IMR-90 (cell line): ENCODE data around the gene VPS11. TPM values are rescaled to one million over a fixed set of nuclear protein-coding genes. Genes with fewer than 3 reads are reported as not detected.

ENCODE experiments used
- ATAC-seq: fragments of 200-7000 bp; cut with Tn5 transposase; 2 replicates; pipeline ENCODE4 v1.9.1; 2020; ENCODE audit warnings: low read depth, mild to moderate bottlenecking, moderate library complexity
- BruUV-seq: library from RNA; stranded (reverse); fragments of 400-500 nt; replicated peaks from 2 replicates; lab custom pipeline; 2021; lab: Mats Ljungman, UMichigan
- CTCF ChIA-PET: fragments of 300-600 bp; formaldehyde crosslinking; extraction: SDS; loops from one replicate; lab custom pipeline; 2021; ENCODE audit warnings: antibody characterized with exemption; lab: Yijun Ruan, JAX
- POLR2A ChIA-PET: fragments of 300-600 bp; sonication (Branson Sonifier 250); formaldehyde crosslinking; loops from one replicate; lab custom pipeline; 2022; ENCODE audit warnings: antibody characterized with exemption; ENCODE audit not compliant: unreplicated experiment; lab: Charles Lee
- DNase-seq: peaks from one replicate; pipeline ENCODE4 v3.0.0; 2013
- H2AFZ ChIP-seq: replicated peaks from 2 replicates; pipeline ENCODE3; 2013; ENCODE audit warnings: low read length, mild to moderate bottlenecking; ENCODE audit not compliant: poor library complexity
- H2AK5ac ChIP-seq: 2 replicates; pipeline ENCODE4 v1.6.1; 2013; ENCODE audit warnings: low read depth, low read length, inconsistent platforms
- H2AK9ac ChIP-seq: replicated peaks from 2 replicates; pipeline ENCODE3; 2013; ENCODE audit warnings: mild to moderate bottlenecking, low read depth, low read length, moderate library complexity; ENCODE audit not compliant: poor library complexity
- H2BK120ac ChIP-seq: 2 replicates; pipeline ENCODE4 v1.6.1; 2013; ENCODE audit warnings: low read depth, low read length, inconsistent platforms
- H2BK15ac ChIP-seq: 3 replicates; pipeline ENCODE4 v1.6.1; 2013; ENCODE audit warnings: low read depth, low read length, inconsistent platforms
- H2BK20ac ChIP-seq: 2 replicates; pipeline ENCODE4 v1.6.1; 2013; ENCODE audit warnings: low read depth, mild to moderate bottlenecking, inconsistent platforms, low read length, moderate library complexity
- H2BK5ac ChIP-seq: 2 replicates; pipeline ENCODE4 v1.6.1; 2013; ENCODE audit warnings: mild to moderate bottlenecking, low read depth, low read length, inconsistent platforms; ENCODE audit not compliant: poor library complexity, severe bottlenecking
- H3K14ac ChIP-seq: replicated peaks from 2 replicates; pipeline ENCODE4 v1.6.1; 2013; ENCODE audit warnings: low read depth, low read length, inconsistent platforms
- H3K18ac ChIP-seq: 2 replicates; pipeline ENCODE4 v1.6.1; 2013; ENCODE audit warnings: low read depth, low read length, control low read depth
- H3K23ac ChIP-seq: 2 replicates; pipeline ENCODE4 v1.6.1; 2013; ENCODE audit warnings: low read depth, low read length, inconsistent platforms
- H3K27ac ChIP-seq: 2 replicates; pipeline ENCODE4 v1.5.1; 2013; ENCODE audit warnings: mild to moderate bottlenecking, control low read depth, low read length; ENCODE audit not compliant: insufficient read depth
- H3K27me3 ChIP-seq: 2 replicates; pipeline ENCODE4 v1.6.1; 2013; ENCODE audit warnings: low read length; ENCODE audit not compliant: control insufficient read depth, insufficient read depth
- H3K36me3 ChIP-seq: 2 replicates; pipeline ENCODE4 v1.6.1; 2013; ENCODE audit warnings: low read length, mixed read lengths; ENCODE audit not compliant: control insufficient read depth, insufficient read depth
- H3K4ac ChIP-seq: 2 replicates; pipeline ENCODE4 v1.6.1; 2013; ENCODE audit warnings: low read depth, low read length, inconsistent platforms
- H3K4me1 ChIP-seq: 2 replicates; pipeline ENCODE4 v1.6.1; 2013; ENCODE audit warnings: low read length, mixed read lengths; ENCODE audit not compliant: control insufficient read depth, insufficient read depth
- H3K4me2 ChIP-seq: 2 replicates; pipeline ENCODE4 v1.6.1; 2013; ENCODE audit warnings: low read depth, mild to moderate bottlenecking, control low read depth, low read length, moderate library complexity
- H3K4me3 ChIP-seq: 2 replicates; pipeline ENCODE4 v1.5.1; 2013; ENCODE audit warnings: low read depth, mild to moderate bottlenecking, control low read depth, low read length, moderate library complexity; ENCODE audit not compliant: insufficient read depth
- H3K56ac ChIP-seq: 2 replicates; pipeline ENCODE4 v1.6.1; 2013; ENCODE audit warnings: low read length, inconsistent platforms; ENCODE audit not compliant: insufficient read depth; ENCODE audit errors: extremely low read depth
- H3K79me1 ChIP-seq, 2 experiments: 2 replicates each; pipeline ENCODE4 v1.6.1; 2013; ENCODE audit warnings: low read length in 2 of 2, inconsistent platforms in 1 of 2, low read depth in 1 of 2
- H3K9ac ChIP-seq: 2 replicates; pipeline ENCODE4 v1.6.1; 2013; ENCODE audit warnings: low read depth, low read length, control low read depth
- H3K9me1 ChIP-seq: 2 replicates; pipeline ENCODE4 v1.6.1; 2013; ENCODE audit warnings: low read length, inconsistent platforms; ENCODE audit not compliant: insufficient read depth
- H3K9me3 ChIP-seq: 2 replicates; pipeline ENCODE4 v1.6.1; 2013; ENCODE audit warnings: low read length; ENCODE audit not compliant: control insufficient read depth, insufficient read depth
- H4K20me1 ChIP-seq: 2 replicates; pipeline ENCODE4 v1.6.1; 2013; ENCODE audit warnings: low read length, inconsistent platforms; ENCODE audit not compliant: insufficient read depth
- H4K5ac ChIP-seq: 2 replicates; pipeline ENCODE4 v1.6.1; 2013; ENCODE audit warnings: mild to moderate bottlenecking, low read depth, low read length, control low read depth
- H4K8ac ChIP-seq, 2 experiments: 2 replicates each; pipeline ENCODE4 v1.6.1; 2013; ENCODE audit warnings: low read depth in 2 of 2, low read length in 2 of 2, control low read depth in 1 of 2, inconsistent platforms in 1 of 2
- H4K91ac ChIP-seq: 2 replicates; pipeline ENCODE4 v1.6.1; 2013; ENCODE audit warnings: low read depth, low read length, inconsistent platforms; ENCODE audit not compliant: insufficient read depth
- CEBPB ChIP-seq: IDR thresholded peaks from 2 replicates; pipeline ENCODE4 v1.6.1; 2012; ENCODE audit warnings: low read depth, low read length, improper control_type of control experiment
- MXI1 ChIP-seq: IDR thresholded peaks from 2 replicates; pipeline ENCODE4 v1.6.1; 2012; ENCODE audit warnings: low read depth, mild to moderate bottlenecking, low read length, moderate library complexity, borderline replicate concordance
- WGBS, 2 experiments: methylation state at CpG; one replicate each; pipeline versions ENCODE4 v1.1.5 to v1.1.7; 2013; ENCODE audit warnings: missing lambda C conversion rate in 2 of 2; ENCODE audit not compliant: insufficient read length in 1 of 2; ENCODE audit errors: extremely low coverage in 2 of 2; 5-methylcytosine and 5-hydroxymethylcytosine counted together
- dilution Hi-C: fragments of 300-500 bp; cut with HindIII; formaldehyde crosslinking; loops from one replicate; pipeline ENCODE4 v1.14.3; 2018; ENCODE audit warnings: low sequenced_read_pairs; ENCODE audit not compliant: unreplicated experiment
- in situ Hi-C: fragments of 300-500 bp; cut with MboI; formaldehyde crosslinking; loops from 3 replicates; pipeline ENCODE4 v1.14.3; 2019; ENCODE audit warnings: low sequenced_read_pairs, inconsistent platforms, mixed read lengths
- intact Hi-C: fragments of 100-400 bp; cut with micrococcal nuclease; formaldehyde crosslinking; loops from 2 replicates; pipeline ENCODE4 v1.10.0; 2022
- polyA plus RNA-seq, 3 experiments: library from polyadenylated mRNA; depleted of rRNA; stranded (reverse); fragments of >200 nt; gene quantifications; 2 replicates each; pipeline ENCODE4 v1.2.3, GENCODE V29; 2012; ENCODE audit warnings: low replicate concordance in 1 of 3
- total RNA-seq: library from RNA; depleted of rRNA; stranded (reverse); fragments of >200 nt; gene quantifications from 2 replicates; pipeline ENCODE4 v1.2.3, GENCODE V29; 2012

Gene VPS11
- total and polyA plus RNA-seq, 2 of the 4 experiments (the other 2 are of a cell fraction): 19.7 to 30.5 TPM

DNA sequence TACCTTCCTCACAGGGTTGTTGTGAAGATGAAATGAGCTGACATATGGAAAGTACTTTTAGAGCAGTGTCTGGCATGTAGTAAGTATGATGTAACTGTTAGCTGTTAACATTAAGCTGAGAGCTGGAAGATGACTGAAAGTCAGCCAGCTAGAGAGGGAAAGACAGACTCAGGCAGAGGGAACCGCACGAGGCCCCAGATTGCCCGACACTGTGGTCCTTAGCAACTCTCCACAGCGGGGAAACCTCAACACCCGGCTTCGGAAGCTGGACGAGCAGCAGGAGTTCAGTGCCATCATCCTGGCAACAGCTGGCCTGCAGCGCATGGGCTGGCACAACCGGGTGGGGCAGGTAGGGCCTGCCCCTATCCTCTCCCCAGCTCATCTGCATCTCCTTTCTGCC is 23.6 kb downstream of the VPS11 start:
- peak overlapping the region; percentile 3; the same call in 1 of the 2 replicates for H4K91ac ChIP-seq
- no peak overlapping the region for H3K23ac ChIP-seq
- peak; percentile 50 for DNase-seq
- intact Hi-C loops: no loop called here
- peaks cover 16% of the 10 kb centered on the region for H3K36me3 ChIP-seq
- H2BK5ac ChIP-seq: no peak overlapping the region
- 37% methylated on average over 7 of the region's 9 CpGs; no CpG with 5 or more reads in 1 of the 2 experiments for WGBS, 2 experiments
- no peak overlapping the region for H2BK120ac ChIP-seq
- H2AFZ ChIP-seq: no peak overlapping the region
- H3K4me2 ChIP-seq: no peak overlapping the region
- ChIA-PET POLR2A (no interaction called here), CTCF (no interaction called here)
- no TSS peak for BruUV-seq
- dilution Hi-C loops: no loop called here
- TF ChIP-seq MXI1 (no peak), CEBPB (peak; percentile 53)
- H4K8ac ChIP-seq: no peak overlapping the region; a peak in 2 of 4 replicates
- peaks cover 20 to 52% of the 10 kb centered on the region in 2 experiments; a peak in 3 of 4 replicates for H3K79me1 ChIP-seq
- ATAC-seq: no peak
- no peak overlapping the region for H3K18ac ChIP-seq
- H4K5ac ChIP-seq: no peak overlapping the region
- no peaks in the 10 kb centered on the region for H3K9me3 ChIP-seq
- peaks cover 25% of the 10 kb centered on the region for H4K20me1 ChIP-seq
- no peak overlapping the region for H3K56ac ChIP-seq
- H3K9ac ChIP-seq: no peak overlapping the region
- no peaks in the 10 kb centered on the region for H3K27me3 ChIP-seq
- no peak overlapping the region for H2BK15ac ChIP-seq
- H3K4ac ChIP-seq: 0 out of 2 replicates have a peak overlapping the region, but pooled peaks have one; percentile 31
- H3K14ac ChIP-seq: no peak overlapping the region
- H3K4me1 ChIP-seq: peaks cover 14% of the 10 kb centered on the region
- in situ Hi-C loops: no loop called here
- H2BK20ac ChIP-seq: no peak overlapping the region
- H3K27ac ChIP-seq: peak overlapping the region; percentile 3; the same call in 1 of the 2 replicates
- peak overlapping the region; percentile 76 for H2AK9ac ChIP-seq
- peaks cover 18% of the 10 kb centered on the region; the same call in 1 of the 2 replicates for H3K9me1 ChIP-seq
- no peak overlapping the region for H3K4me3 ChIP-seq
- no peak overlapping the region; the same call in 1 of the 2 replicates for H2AK5ac ChIP-seq
